22Rv1 (cell line): ENCODE data around the gene DGKG.

ENCODE experiments used
- H3K27ac ChIP-seq: fragments of 450-650 bp; 2 replicates; pipeline ENCODE4 v1.5.1; 2017
- ZFX ChIP-seq: fragments of 450-650 bp; IDR thresholded peaks from 2 replicates; pipeline ENCODE4 v1.6.1; 2017; ENCODE audit warnings: antibody characterized with exemption, borderline replicate concordance
- TF ChIP-seq, protein P1 (sequence below): fragments of 450-650 bp; IDR thresholded peaks from 2 replicates; pipeline ENCODE4 v1.5.1; 2017; ENCODE audit warnings: mild to moderate bottlenecking

Gene DGKG

GRCh38 chr3:186329589-186329988 is 32.4 kb downstream of the DGKG start:
- no peak for TF ChIP-seq ZFX
- TF ChIP-seq, protein P1, sequence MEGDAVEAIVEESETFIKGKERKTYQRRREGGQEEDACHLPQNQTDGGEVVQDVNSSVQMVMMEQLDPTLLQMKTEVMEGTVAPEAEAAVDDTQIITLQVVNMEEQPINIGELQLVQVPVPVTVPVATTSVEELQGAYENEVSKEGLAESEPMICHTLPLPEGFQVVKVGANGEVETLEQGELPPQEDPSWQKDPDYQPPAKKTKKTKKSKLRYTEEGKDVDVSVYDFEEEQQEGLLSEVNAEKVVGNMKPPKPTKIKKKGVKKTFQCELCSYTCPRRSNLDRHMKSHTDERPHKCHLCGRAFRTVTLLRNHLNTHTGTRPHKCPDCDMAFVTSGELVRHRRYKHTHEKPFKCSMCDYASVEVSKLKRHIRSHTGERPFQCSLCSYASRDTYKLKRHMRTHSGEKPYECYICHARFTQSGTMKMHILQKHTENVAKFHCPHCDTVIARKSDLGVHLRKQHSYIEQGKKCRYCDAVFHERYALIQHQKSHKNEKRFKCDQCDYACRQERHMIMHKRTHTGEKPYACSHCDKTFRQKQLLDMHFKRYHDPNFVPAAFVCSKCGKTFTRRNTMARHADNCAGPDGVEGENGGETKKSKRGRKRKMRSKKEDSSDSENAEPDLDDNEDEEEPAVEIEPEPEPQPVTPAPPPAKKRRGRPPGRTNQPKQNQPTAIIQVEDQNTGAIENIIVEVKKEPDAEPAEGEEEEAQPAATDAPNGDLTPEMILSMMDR, result no peak
- no peak overlapping the region for H3K27ac ChIP-seq

DNA sequence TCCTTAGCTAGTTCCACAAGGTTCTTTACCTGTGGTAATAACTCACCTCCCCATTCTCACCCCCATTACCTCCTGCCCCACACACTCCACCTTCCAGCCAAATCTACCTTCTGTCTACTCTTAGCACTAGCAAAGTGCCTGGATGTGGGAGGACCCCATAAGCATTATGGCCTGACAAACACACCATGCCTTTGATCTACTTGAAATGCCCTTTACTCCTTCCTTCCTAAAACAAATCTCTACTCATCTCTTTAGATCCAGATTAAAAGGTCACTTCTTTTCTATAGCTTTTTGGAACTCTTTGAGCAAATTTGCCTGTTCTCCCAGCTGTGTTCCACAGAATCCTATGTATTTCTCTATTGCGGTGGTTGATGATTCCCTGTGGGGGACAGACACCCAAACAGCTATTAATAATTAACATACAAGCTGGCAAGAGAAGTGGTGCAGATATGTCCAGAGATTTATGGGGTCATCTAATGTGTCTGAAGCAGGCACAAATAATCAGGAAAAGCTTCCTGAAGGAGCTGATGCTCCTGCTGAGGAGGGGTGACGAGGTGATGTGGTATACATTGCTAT is 34.0 kb downstream of the DGKG start:
- no peak for TF ChIP-seq ZFX
- TF ChIP-seq, protein P1, result no peak

DNA sequence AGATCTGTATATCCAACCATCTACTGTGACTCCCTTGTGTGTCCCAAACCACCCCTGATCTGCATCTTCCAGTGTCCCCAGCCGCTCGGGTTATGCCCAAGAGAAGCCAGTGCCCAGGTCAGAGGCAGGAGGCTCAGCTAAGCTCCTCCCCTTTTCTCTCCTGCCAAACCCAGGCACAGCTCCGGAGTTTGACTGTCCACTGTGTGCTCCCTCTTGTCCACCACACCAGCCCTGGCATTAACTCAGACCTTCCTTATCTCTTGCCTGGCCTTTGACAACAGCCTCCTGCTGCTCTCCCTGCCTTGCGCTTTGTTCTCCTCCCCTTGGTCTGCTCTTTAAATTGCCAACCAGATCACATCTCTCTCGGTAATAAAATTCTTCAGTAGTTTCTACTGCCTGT is 39.3 kb downstream of the DGKG start:
- TF ChIP-seq, protein P1, result no peak
- no peak for TF ChIP-seq ZFX
- H3K27ac ChIP-seq, result no peak overlapping the region

More for the DNA sequence above, 34.0 kb downstream of the DGKG start:
- H3K27ac ChIP-seq, result no peak overlapping the region

DNA sequence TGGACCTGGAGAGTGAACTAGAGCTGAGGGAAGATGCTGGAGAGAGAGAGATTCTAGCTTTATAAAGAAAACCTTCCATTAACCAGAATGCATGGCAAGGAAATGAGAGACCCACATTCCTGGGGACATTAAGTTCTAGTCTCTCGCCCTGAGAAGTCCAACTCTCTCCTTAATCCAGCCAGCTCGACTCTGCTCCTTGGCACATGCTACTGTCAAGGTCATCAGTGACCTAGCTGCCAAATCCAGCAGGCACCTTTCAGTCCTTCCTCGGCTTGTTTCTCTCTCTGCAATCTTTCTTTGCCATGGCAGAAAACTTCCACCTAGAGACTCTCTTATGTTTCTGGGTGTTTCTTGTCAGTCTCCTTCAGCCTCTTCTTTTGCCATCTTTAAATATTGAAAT is 40.3 kb downstream of the DGKG start:
- TF ChIP-seq, protein P1, result no peak
- no peak for TF ChIP-seq ZFX
- no peak overlapping the region for H3K27ac ChIP-seq

- H3K27ac ChIP-seq, result no peak overlapping the region
- TF ChIP-seq, protein P1, result no peak
- TF ChIP-seq ZFX, result no peak
These were observed 41.0 kb downstream of the DGKG start for GRCh38 chr3:186320862-186321568.

DNA sequence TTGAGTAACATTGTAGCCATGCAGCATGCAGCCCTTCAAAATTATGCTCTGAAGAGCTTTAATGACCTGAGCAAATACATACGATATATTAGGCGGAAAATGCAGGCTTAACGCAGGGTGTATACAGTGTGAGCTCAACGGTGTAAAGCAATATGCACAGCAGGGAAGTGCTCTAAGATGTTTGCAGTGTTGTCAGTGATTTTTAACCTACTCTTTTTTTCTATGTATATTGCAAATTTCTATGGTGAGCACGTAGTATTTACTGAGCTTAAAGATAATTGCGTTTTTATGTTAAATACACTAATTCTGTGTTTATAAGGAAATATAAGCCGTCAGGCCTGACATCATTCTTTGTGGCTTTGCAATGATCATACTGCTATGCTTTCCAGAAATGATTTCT is 42.1 kb downstream of the DGKG start:
- TF ChIP-seq, protein P1, result no peak
- no peak for TF ChIP-seq ZFX
- no peak overlapping the region for H3K27ac ChIP-seq

GRCh38 chr3:186318135-186318534 is 43.9 kb downstream of the DGKG start:
- no peak overlapping the region for H3K27ac ChIP-seq
- TF ChIP-seq ZFX, result no peak
- TF ChIP-seq, protein P1, result no peak
